Skin epidermis (tissue), 12 donors: ENCODE measurements around the gene DHX32.
"Not testable (repeated sequence)": the region's sequence is repeated elsewhere in the genome, so short reads cannot be mapped to it uniquely, and the experiment has no call there.

Experiments used
- H3K27ac ChIP-seq, 21 experiments: fragments of 200-600 bp; sonication (generic) in 11 of 21; one replicate each; pipeline ENCODE4 v1.5.0; 2020; ENCODE audit warnings: mild to moderate bottlenecking in 3 of 21, inconsistent platforms in 2 of 21, moderate library complexity in 2 of 21
- H3K4me3 ChIP-seq, 7 experiments: fragments of 200-600 bp; sonication (generic) in 2 of 7; one replicate each; pipeline ENCODE4 v1.5.0; 2020; ENCODE audit warnings: inconsistent platforms in 2 of 7, mild to moderate bottlenecking in 2 of 7, moderate library complexity in 1 of 7

The DHX32 gene

GRCh38 chr10:125881192-125881591 lies at the start of gene DHX32:
DHX32 (minus strand) TSS chr10:125881292; CDS start chr10:125880824, 468 bp downstream.
- Histone ChIP-seq H3K4me3 (no peak within 1 kb of the TSS), H3K27ac (no peak within 1 kb of the TSS)

GRCh38 chr10:125929618-125930017 lies 48.5 kb upstream of the DHX32 start:
- Histone ChIP-seq H3K27ac (no peak overlapping the region), H3K4me3 (no peak overlapping the region)

- no peak overlapping the region for H3K4me3 ChIP-seq
Observed at GRCh38 chr10:125928928-125929585, 48.0 kb upstream of the DHX32 start.

GRCh38 chr10:125927265-125927664 lies 46.2 kb upstream of the DHX32 start:
- not testable (repeated sequence) for H3K27ac ChIP-seq, H3K4me3 ChIP-seq

More at GRCh38 chr10:125928928-125929585, 48.0 kb upstream of the DHX32 start:
- no peak overlapping the region for H3K27ac ChIP-seq

- H3K4me3 ChIP-seq: no peak overlapping the region
- no peak overlapping the region for H3K27ac ChIP-seq
Observed at GRCh38 chr10:125926247-125926646, 45.2 kb upstream of the DHX32 start.

- H3K27ac ChIP-seq: no peak overlapping the region
- H3K4me3 ChIP-seq: no peak overlapping the region
Observed at GRCh38 chr10:125925262-125925834, 44.3 kb upstream of the DHX32 start.

GRCh38 chr10:125921643-125922306 lies 40.7 kb upstream of the DHX32 start:
- H3K27ac ChIP-seq, H3K4me3 ChIP-seq: not testable (repeated sequence)

- not testable (repeated sequence) for H3K27ac ChIP-seq, H3K4me3 ChIP-seq
Observed at GRCh38 chr10:125917704-125918361, 36.7 kb upstream of the DHX32 start.

GRCh38 chr10:125916977-125917376 lies 35.9 kb upstream of the DHX32 start:
- H3K27ac ChIP-seq: no peak overlapping the region

GRCh38 chr10:125913277-125913676 lies 32.2 kb upstream of the DHX32 start:
- H3K27ac ChIP-seq, H3K4me3 ChIP-seq: not testable (repeated sequence)

More at GRCh38 chr10:125916977-125917376, 35.9 kb upstream of the DHX32 start:
- no peak overlapping the region for H3K4me3 ChIP-seq

- Histone ChIP-seq H3K27ac (no peak overlapping the region), H3K4me3 (no peak overlapping the region)
Observed at GRCh38 chr10:125911990-125912389, 30.9 kb upstream of the DHX32 start.

- Histone ChIP-seq H3K27ac (no peak overlapping the region), H3K4me3 (no peak overlapping the region)
Observed at GRCh38 chr10:125911145-125911544, 30.1 kb upstream of the DHX32 start.

- not testable (repeated sequence) for H3K27ac ChIP-seq, H3K4me3 ChIP-seq
Observed at GRCh38 chr10:125909491-125909890, 28.4 kb upstream of the DHX32 start.

- H3K4me3 ChIP-seq, H3K27ac ChIP-seq: not testable (repeated sequence)
Observed at GRCh38 chr10:125908813-125909212, 27.7 kb upstream of the DHX32 start.

GRCh38 chr10:125907598-125907997 lies 26.5 kb upstream of the DHX32 start:
- H3K27ac ChIP-seq, H3K4me3 ChIP-seq: not testable (repeated sequence)

GRCh38 chr10:125905069-125905994 lies 24.2 kb upstream of the DHX32 start:
- not testable (repeated sequence) for H3K27ac ChIP-seq, H3K4me3 ChIP-seq

- H3K27ac ChIP-seq: peak overlapping the region in 14 of 21 experiments; percentile 26 to 76 (median 64)
- not testable (repeated sequence) for H3K4me3 ChIP-seq
Observed at GRCh38 chr10:125903135-125903640, 22.1 kb upstream of the DHX32 start.

GRCh38 chr10:125900963-125901362 lies 19.9 kb upstream of the DHX32 start:
- H3K4me3 ChIP-seq: not testable (repeated sequence)
- peak overlapping the region in 12 of 21 experiments; percentile 6 to 74 (median 50) for H3K27ac ChIP-seq

- H3K4me3 ChIP-seq: peak overlapping the region in 4 of 7 experiments; percentile 51 to 78 (median 62)
- peak overlapping the region in 11 of 21 experiments; percentile 80 to 97 (median 93) for H3K27ac ChIP-seq
Observed at GRCh38 chr10:125897317-125897716, 16.2 kb upstream of the DHX32 start.
